Aorta (tissue), 5 donors: ENCODE results near the gene UGCG. TPM values are rescaled to one million over a fixed set of nuclear protein-coding genes. Genes with fewer than 3 reads are reported as not detected.

ENCODE experiments used
- ATAC-seq: fragments of 200-7000 bp; cut with Tn5 transposase; one replicate; pipeline ENCODE4 v1.9.1; 2022; ENCODE audit warnings: moderate library complexity; ENCODE audit not compliant: low FRiP score
- DNase-seq, 2 donors: peaks; one replicate each; pipeline ENCODE4 v3.0.0-alpha.2; 2020
- H3K27ac ChIP-seq, 2 donors: one replicate each; pipeline ENCODE4 v1.5.1; 2013; ENCODE audit warnings: low read length in 2 of 2, mild to moderate bottlenecking in 2 of 2, moderate library complexity in 2 of 2, control low read depth in 1 of 2, inconsistent platforms in 1 of 2, low read depth in 1 of 2
- H3K27me3 ChIP-seq, 2 donors: one replicate each; pipeline ENCODE4 v1.6.1; 2013; ENCODE audit warnings: control low read depth in 1 of 2, low read length in 1 of 2, mild to moderate bottlenecking in 1 of 2, moderate library complexity in 1 of 2; ENCODE audit not compliant: insufficient read depth in 2 of 2, control insufficient read depth in 1 of 2
- H3K36me3 ChIP-seq, 2 donors: one replicate each; pipeline ENCODE4 v1.6.1; 2013; ENCODE audit warnings: control low read depth in 1 of 2, low read length in 1 of 2, mild to moderate bottlenecking in 1 of 2; ENCODE audit not compliant: insufficient read depth in 2 of 2, control insufficient read depth in 1 of 2
- H3K4me1 ChIP-seq, 2 donors: one replicate each; pipeline ENCODE4 v1.6.1; 2013; ENCODE audit warnings: low read length in 2 of 2, control low read depth in 1 of 2, mild to moderate bottlenecking in 1 of 2, moderate library complexity in 1 of 2; ENCODE audit not compliant: insufficient read depth in 2 of 2, control insufficient read depth in 1 of 2
- H3K4me3 ChIP-seq, 2 donors: one replicate each; pipeline ENCODE4 v1.5.1; 2013; ENCODE audit warnings: low read length in 2 of 2, control low read depth in 1 of 2, mild to moderate bottlenecking in 1 of 2
- H3K9me3 ChIP-seq: one replicate; pipeline ENCODE4 v1.6.1; 2013; ENCODE audit warnings: mild to moderate bottlenecking, low read length; ENCODE audit not compliant: control insufficient read depth
- WGBS, 2 donors: extraction: QIAGEN DNeasy Blood & Tissue Kit; methylation state at CpG; one replicate each; pipeline ENCODE4 v1.1.7; 2013; 5-methylcytosine and 5-hydroxymethylcytosine counted together
- intact Hi-C, 2 donors: fragments of 100-400 bp; cut with DNase I; formaldehyde crosslinking; loops; one replicate each; pipeline versions ENCODE4 v1.14.2 to v1.15.0; 2022
- polyA plus RNA-seq, 2 donors: library from polyadenylated mRNA; stranded (reverse); fragments of 200-250 nt; gene quantifications; one replicate each; pipeline ENCODE4 v1.2.3, GENCODE V29; 2013
- total RNA-seq, 2 donors: library from RNA; stranded (reverse); fragmentation: NEBNext Ultra II Directional; extraction: Animal tissue kit (Norgen Biotek cat#: 25700); gene quantifications; one replicate each; pipeline ENCODE4 v1.2.1, GENCODE V29; 2021
- donor health status: healthy with polysubstance abuse.
- donor health status: Bipolar disorder and iron deficiency.
- donor health status: DM: no; HTN: no; CAD: no.
- donor health status: DM: no; HTN: no; CAD: no.
- donor health status: DM: yes; HTN: yes; CAD: no.

UGCG gene
- total and polyA plus RNA-seq, 4 donors, result 7.9 to 51.2 (median 23.4) TPM

DNA sequence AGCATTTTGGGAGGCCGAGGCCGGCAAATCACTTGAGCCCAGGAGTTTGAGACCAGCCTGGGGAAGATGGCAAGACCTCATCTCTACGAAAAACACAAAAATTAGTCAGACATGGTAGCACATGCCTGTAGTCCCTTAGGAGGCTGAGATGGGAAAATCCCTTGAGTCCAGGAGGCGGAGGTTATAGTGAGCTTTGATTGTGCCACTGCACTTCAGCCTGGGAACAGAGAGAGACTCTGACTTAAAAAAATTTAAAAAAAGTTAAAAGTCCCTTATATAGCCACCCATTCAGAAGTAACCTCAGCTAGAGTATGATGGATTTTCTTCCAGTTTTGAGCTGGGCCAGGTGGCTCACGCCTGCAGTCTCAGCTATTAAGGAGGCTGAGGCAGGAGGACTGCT, 72.4 kb downstream of the UGCG start:
- WGBS, 2 donors, result 93 to 98% methylated on average over 5 of the region's 5 CpGs
- no peak overlapping the region for H3K4me3 ChIP-seq
- ATAC-seq (no peak), DNase-seq (no peak)
- H3K27ac ChIP-seq, result no peak overlapping the region
- H3K4me1 ChIP-seq, result no peaks in the 10 kb centered on the region
- no peaks in the 10 kb centered on the region for H3K36me3 ChIP-seq
- no peaks in the 10 kb centered on the region for H3K9me3 ChIP-seq
- H3K27me3 ChIP-seq, result no peaks in the 10 kb centered on the region
- intact Hi-C loops, result no loop called here

GRCh38 chr9:111969622-111970021, 73.0 kb downstream of the UGCG start:
- no peak for DNase-seq
- Histone ChIP-seq H3K36me3 (no peaks in the 10 kb centered on the region), H3K27me3 (no peaks in the 10 kb centered on the region), H3K27ac (no peak overlapping the region), H3K9me3 (no peaks in the 10 kb centered on the region), H3K4me3 (no peak overlapping the region), H3K4me1 (peaks cover 0 to 2% of the 10 kb centered on the region in 2 donors)
- no peak for ATAC-seq
- intact Hi-C loops, result no loop called here
- 74 to 78% methylated on average over 8 of the region's 8 CpGs for WGBS, 2 donors

DNA sequence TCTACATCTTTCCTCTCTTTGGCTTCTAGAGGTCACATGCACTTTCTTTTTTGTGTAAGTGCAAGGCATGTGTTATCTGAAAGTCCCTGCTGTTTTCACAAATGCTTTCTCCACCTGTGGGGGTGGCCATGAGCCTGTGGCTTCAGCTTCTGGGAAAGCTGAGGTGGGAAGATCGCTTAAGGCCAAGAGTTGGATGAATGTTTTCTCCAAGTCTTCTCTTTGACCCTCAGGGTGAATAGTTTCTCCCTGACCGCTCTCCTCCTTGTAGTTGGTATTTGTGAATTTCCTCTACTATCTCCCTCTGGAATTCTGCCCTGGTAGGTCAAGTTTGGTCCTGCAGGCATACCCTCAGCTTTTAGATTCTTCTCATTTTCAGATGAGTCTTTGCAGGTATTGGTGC, 74.2 kb downstream of the UGCG start:
- Histone ChIP-seq H3K4me1 (peaks cover 0 to 2% of the 10 kb centered on the region in 2 donors), H3K36me3 (no peaks in the 10 kb centered on the region), H3K4me3 (no peak overlapping the region), H3K9me3 (no peaks in the 10 kb centered on the region), H3K27ac (no peak overlapping the region), H3K27me3 (no peaks in the 10 kb centered on the region)
- intact Hi-C loops, result no loop called here
- ATAC-seq (no peak), DNase-seq (no peak)
- WGBS, 2 donors, result 97 to 100% methylated on average over 2 of the region's 2 CpGs

- DNase-seq (peak in 1 of 2 donors; percentile 55), ATAC-seq (no peak)
- WGBS, 2 donors, result 60 to 66% methylated on average over 12 of the region's 12 CpGs
- no peaks in the 10 kb centered on the region for H3K9me3 ChIP-seq
- H3K4me3 ChIP-seq, result no peak overlapping the region
- H3K27ac ChIP-seq, result no peak overlapping the region
- peaks cover 0 to 2% of the 10 kb centered on the region in 2 donors for H3K4me1 ChIP-seq
- intact Hi-C loops, result no loop called here
- no peaks in the 10 kb centered on the region for H3K36me3 ChIP-seq
- H3K27me3 ChIP-seq, result no peaks in the 10 kb centered on the region
These were observed 77.6 kb downstream of the UGCG start for GRCh38 chr9:111974092-111974681.

DNA sequence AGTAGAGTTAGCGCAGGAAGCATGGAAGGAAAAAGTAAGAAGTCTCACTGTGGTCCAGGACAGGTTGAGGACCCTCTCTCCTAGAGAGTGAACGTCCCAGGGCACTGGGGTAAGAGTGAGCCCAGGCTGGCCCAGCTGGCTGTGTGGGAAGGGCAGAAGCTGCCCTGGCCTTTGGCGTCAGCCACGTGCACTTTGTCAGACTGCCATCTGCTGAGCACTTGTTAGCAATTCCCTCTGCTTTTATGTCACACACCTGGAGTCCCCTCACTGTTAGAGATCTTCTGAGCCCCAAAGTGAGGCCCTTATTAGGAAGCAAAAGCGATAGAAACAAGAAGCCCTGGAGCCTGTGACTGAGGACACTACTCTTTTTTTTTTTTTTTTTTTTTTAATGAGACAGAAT, 79.1 kb downstream of the UGCG start:
- peak in 1 of 2 donors; percentile 53 for DNase-seq
- no peaks in the 10 kb centered on the region for H3K9me3 ChIP-seq
- WGBS, 2 donors, result 85 to 87% methylated on average over 5 of the region's 5 CpGs

DNA sequence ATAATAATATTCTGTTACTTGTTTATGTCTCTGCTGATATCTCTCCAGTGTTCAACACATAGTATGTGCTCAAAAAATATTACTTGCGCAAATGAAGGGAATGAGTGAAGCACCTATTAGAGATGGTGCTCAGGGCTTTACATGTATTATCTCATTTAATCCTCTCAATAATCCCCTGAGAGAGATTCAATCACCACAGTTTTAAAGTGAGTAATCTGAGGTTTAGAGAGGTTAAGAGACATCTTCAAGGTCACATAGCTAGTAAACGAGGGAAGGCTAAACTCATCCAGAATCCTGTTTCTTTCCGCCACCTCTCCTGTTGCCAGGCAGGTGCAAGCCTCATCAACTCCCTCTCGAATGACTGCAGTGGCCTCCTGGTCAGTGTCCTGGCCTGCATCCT, 82.0 kb downstream of the UGCG start:
- Histone ChIP-seq H3K9me3 (no peaks in the 10 kb centered on the region), H3K36me3 (no peaks in the 10 kb centered on the region), H3K27ac (no peak overlapping the region), H3K4me3 (no peak overlapping the region), H3K27me3 (no peaks in the 10 kb centered on the region), H3K4me1 (peaks cover 0 to 2% of the 10 kb centered on the region in 2 donors)
- intact Hi-C loops, result no loop called here
- no peak for ATAC-seq
- DNase-seq, result no peak
- 80% methylated on average over 4 of the region's 4 CpGs for WGBS, 2 donors

More for the DNA sequence above, 79.1 kb downstream of the UGCG start:
- Histone ChIP-seq H3K4me3 (no peak overlapping the region), H3K36me3 (no peaks in the 10 kb centered on the region), H3K4me1 (peaks cover 0 to 2% of the 10 kb centered on the region in 2 donors), H3K27ac (no peak overlapping the region), H3K27me3 (no peaks in the 10 kb centered on the region)
- ATAC-seq, result no peak
- intact Hi-C loops, result no loop called here

DNA sequence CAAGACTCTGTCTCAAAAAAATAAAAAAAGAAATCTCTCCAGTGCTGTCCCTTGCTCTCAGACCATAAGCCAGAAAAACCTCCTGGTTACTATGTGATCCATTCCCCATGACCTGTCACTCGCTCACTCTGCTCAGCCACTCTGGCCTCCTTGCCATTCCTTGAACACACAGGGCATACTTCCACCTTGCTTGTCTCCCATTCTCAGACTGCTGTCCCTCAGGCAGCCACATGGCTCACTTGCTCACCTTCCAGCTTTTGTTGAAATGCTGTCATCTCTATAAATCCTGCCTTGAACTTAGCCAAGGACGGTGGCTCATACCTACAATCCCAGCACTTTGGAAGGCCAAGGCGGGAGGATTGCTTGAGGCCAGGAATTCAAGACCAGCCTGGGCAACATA, 82.9 kb downstream of the UGCG start:
- DNase-seq, result no peak
- Histone ChIP-seq H3K27ac (no peak overlapping the region), H3K36me3 (no peaks in the 10 kb centered on the region), H3K4me3 (no peak overlapping the region), H3K27me3 (no peaks in the 10 kb centered on the region), H3K4me1 (no peaks in the 10 kb centered on the region), H3K9me3 (no peaks in the 10 kb centered on the region)
- WGBS, 2 donors, result 97 to 98% methylated on average over 3 of the region's 3 CpGs
- intact Hi-C loops, result no loop called here
- ATAC-seq, result no peak

- WGBS, 2 donors, result 80 to 83% methylated on average over 4 of the region's 4 CpGs
- no peaks in the 10 kb centered on the region for H3K36me3 ChIP-seq
- H3K4me1 ChIP-seq, result no peaks in the 10 kb centered on the region
- ATAC-seq (no peak), DNase-seq (no peak)
- intact Hi-C loops, result no loop called here
- no peak overlapping the region for H3K27ac ChIP-seq
- no peak overlapping the region for H3K4me3 ChIP-seq
- H3K27me3 ChIP-seq, result no peaks in the 10 kb centered on the region
- H3K9me3 ChIP-seq, result no peaks in the 10 kb centered on the region
These were observed 83.8 kb downstream of the UGCG start for GRCh38 chr9:111980398-111980797.

- WGBS, 2 donors, result 91 to 96% methylated on average over 2 of the region's 2 CpGs
- no peak for ATAC-seq
- no peak overlapping the region for H3K27ac ChIP-seq
These were observed 86.9 kb downstream of the UGCG start for GRCh38 chr9:111983484-111983908.

More at GRCh38 chr9:111983484-111983908, 86.9 kb downstream of the UGCG start:
- no peaks in the 10 kb centered on the region for H3K36me3 ChIP-seq
- no peaks in the 10 kb centered on the region for H3K4me1 ChIP-seq
- peaks cover 2% of the 10 kb centered on the region for H3K9me3 ChIP-seq
- H3K4me3 ChIP-seq, result no peak overlapping the region
- no peak for DNase-seq
- H3K27me3 ChIP-seq, result no peaks in the 10 kb centered on the region
- intact Hi-C loops, result no loop called here
